Measurements from ENCODE around the gene IRGQ.
"Not testable (repeated sequence)": the region's sequence is repeated elsewhere in the genome, so short reads cannot be mapped to it uniquely, and the experiment has no call there.

The IRGQ gene

DNA sequence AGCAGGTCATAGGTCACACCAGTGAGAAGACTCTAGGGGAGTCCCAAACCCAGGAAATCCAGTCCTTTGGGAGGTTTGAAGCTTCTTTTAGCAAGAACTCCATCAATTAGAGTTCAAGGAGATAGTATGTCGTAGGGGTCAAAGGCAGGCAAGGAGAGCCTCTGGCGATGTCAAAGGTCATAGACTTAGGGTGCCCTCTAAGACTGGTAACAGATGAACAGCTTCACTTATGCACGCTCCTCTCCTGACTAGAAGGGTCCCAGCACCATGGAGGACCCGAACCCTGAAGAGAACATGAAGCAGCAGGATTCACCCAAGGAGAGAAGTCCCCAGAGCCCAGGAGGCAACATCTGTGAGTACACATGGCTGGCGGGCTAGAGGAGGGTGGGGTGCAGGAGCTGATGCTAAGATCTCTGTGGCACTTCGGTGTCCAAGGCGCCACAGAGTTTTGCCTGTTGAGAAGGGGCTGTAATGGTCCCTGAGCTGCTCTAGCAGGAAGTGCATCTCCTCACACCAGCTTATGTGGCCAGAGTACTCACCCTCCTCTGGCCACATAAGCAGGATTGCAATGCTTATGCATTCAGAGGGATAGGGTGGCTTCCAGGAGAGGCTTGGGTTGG, 1.0 kb upstream of the IRGQ start:
- DNase-seq = no peak

DNA sequence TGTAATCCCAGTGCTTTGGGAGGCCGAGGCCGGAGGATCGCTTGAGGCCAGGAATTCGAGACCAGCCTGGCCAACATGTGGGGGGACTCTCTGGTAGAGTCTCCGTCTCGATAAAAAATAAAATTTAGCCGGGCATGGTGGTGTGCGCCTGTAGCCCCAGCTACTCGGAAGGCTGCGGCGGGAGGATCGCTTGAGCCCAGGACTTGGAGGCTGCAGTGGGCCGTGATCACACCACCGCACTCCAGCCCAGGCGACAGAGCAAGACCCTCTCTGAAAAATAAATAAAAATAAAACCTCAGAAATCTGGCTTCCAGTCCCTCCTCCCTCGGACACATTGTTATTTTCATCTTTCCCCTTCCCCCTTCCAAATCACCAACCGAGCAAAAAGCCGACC, 332 bp downstream of the IRGQ start:
- DNase-seq = no peak

DNA sequence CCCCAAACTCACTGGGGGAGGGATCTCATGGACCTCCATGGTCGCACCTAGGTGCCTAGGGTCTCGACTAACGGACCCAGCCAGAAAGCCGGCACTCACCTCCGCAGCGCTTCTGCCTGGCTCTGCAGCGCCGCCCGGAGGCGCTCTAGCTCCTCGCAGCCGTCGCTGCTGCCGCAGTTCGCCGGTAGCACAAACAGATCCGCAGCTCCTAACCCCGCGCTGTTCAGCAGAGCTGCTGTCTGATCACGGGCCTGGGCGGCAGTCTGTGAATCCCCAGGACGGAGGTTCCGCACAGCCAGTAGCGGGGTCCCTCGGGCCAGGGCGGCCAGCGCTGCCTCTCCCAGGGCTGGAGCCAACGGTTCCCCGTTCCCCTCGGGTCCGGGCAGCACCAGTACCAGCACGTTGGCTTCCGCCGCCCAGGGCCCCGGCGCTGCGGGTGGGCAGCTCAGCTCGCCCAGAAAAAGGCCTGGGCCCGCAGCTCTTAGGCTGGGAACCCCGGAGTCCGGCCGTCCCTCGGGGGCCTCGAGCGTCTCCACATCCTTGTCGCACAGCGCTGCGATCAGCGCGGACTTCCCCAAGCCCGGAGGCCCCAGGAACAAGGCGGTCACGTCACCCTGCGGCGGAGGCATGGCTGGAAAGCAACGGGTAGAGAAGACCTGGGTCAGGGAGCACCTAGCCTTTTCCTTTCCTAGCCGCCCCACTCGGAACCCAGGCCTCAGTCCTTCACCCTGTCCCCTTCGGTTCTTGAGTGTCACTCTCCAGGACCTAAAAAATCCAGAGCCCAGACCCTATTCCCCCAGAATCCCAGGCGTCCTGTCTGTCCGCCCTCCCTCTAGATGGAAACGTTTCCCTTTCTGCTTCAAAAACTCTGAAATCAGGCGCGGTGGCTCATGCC, 977 bp downstream of the IRGQ start:
- peak; percentile 27 to 53 (median 44) for DNase-seq

DNA sequence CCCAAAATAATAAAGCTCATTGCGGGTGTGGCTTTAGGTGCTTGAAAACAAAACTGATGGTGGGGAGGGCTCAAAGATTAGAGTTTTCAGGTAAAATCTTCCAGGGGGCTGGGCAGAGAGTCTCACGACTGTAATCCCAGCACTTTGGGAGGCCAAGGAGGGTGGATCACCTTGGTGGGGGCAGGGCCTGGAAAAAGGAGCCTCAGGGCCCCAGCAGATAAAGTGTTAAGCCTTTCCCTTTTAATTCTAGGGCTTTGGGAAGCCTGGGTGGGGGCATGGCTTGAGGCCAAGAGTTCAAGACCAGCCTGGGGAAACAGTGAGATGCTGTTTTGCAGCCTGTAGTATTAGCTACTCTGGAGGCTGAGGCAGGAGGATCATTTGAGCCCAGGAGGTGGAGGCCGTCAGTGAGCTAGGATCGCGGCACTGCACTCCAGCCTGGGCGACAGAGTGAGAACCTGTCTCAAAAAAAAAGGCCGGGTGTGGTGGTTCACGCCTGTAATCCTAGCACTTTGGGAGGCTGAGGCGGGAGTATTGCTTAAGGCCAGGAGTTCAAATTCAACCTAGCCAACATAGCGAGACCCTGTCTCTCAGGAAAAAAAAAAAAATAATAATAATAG, 1.7 kb downstream of the IRGQ start:
- DNase-seq = no peak

DNA sequence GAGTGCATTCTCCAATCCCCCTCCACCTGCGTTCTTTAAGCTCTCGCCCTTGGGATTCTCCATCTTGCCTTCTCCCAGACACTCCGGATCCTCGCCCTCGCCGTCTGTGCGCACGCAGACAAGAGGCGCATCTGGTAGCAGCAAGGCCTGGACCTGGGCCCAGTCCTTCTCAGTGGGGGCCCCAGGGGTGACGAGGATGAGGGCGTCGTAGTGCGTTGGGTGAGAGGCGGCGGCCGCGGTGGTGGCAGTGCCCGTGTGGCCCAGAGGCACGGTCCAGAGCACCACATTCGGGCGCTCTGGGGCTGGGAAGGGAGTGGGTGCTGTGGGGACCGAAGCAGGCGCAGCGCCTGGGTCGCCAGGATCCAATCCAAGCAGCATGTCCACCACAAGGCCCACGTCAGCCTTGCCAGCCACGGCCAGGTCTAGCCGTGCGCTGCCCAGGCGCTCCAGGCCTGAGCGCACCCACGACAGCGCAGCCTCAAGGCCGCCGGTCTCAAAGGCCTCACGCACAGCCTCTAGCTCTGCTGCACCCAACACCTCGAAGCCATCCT, 3.1 kb downstream of the IRGQ start:
- no peak for DNase-seq

DNA sequence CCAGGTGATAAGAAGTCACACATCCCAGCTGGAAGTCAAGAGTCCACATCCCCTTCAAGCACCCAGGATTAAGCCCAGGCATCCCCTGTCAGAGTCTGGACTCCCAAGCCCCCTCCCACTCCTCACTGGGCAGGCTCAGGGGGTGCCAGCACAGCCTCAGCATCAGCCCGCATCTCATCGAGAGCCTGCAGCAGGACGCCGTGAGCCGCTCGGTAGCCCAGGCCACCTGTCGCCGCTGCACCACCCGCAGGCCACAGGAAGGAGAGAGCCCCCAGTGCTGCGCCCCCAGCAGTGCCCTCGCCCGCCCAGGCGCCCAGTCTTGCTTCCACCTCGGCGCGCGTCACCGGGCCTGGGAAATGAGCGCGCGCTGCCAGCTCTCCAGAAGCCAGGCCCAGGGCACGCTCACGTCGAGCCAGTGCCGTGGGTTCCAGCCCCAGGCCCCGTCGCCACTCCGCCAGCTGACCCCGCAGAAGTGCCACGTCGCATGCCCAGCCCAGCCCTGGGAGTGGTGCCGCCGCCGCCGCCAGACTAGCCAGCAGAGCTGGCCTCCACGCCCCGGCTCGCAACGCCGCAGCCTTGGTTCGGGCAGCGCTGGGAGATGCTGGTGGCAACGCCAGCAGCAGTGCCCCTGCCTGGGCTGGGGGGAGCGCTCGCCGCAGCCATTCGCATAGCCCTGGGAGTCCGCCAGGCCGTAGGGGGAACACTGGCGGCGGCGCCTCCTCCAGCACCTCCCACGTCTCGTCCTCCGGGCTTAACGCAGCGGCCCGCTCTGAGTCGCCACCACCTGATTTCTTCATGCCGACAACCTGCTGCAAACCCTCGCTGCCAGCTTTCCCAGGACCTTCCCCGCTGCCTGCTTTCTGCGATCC, 3.8 kb downstream of the IRGQ start:
- no peak for DNase-seq

DNA sequence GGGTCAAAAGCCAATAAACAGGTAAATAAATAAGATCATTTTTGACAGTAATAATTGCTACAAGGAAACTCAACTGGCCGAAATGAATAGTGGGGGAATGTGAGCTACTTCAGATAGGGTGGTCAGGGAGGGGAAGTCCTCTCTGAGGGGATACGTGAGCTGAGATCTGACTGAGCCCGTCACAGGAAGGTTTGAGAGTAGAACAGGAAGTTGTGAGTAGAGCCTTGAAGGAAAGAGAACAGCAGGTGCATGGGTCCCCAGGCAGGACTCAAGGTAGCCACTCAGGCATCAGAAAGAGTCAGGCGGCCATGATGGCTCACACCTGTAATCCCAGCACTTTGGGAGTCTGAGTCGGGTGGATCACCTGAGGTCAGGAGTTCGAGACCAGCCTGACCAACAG, 6.3 kb downstream of the IRGQ start:
- no peak for DNase-seq

DNA sequence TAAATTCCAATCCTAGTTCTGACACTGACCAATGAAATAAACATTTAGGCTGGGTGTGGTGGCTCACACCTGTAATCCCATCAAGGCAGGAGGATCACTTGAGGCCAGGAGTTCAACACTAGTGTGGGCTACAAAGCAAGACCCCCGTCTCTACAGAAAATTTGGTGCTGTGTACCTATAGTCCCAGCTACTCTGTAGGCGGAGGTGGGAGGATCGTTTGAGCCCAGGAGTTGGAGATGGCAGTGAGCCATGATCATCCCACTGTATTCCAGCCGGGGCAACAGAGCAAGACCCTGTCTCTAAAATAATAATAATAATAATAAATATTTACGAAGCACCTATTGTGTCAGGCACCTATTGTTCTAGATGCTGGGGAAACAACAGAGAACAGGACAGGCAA, 6.7 kb downstream of the IRGQ start:
- no peak for DNase-seq

DNA sequence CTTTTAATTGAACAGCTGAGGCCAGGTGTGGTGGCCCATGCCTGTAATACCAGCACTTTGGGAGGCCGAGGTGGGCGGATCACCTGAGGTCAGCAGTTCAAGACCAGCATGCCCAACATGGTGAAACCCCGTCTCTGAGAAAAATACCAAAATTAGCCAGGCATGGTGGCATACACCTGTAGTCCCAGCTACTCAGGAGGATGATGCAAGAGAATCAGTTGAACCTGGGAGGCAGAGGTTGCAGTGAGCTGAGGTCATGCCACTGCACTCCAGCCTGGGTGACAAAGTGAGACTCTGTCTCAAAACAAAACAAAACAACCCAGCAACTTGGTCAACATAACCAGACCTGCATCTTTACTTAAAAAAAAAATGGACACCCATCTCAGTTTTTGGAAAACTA, 8.9 kb downstream of the IRGQ start:
- not testable (repeated sequence) for DNase-seq

DNA sequence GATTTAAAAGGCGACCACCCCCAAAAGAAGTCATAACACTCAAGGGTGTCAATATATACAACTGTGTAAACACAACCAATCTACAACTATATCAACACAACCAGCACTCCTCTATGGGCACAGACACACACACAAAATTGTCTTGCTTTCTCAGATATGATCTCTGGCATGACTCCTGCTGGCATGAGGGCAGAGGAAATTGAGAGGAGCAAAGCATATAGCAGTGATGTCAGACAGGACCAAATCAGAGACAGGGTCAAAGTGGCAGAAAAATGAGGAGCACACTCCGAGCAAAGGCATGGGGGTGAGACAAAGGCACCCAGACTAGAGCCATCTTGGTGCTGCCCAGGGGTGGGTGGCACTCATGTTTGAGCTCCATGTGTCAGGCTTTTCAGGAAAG, 9.6 kb downstream of the IRGQ start:
- no peak for DNase-seq

DNA sequence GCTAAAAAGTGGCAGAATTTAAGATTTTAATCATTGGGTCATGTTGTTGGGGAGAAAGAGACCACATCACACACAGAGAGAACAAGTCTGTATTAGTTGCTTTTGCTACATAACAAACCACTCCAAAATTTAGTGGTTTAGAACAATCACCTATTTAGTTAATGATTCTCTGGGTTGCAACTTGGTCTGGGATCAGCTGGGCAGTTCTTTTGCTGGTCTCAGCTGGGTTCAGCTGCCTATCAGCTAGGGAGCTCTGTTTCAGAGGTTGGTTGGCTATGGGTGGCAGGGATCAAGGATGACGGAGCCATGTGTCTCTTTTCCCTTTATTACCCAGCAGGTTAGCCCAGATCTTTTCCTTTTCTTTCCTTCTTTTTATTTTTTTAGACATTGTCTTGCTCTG, 11.4 kb downstream of the IRGQ start:
- no peak for DNase-seq

DNA sequence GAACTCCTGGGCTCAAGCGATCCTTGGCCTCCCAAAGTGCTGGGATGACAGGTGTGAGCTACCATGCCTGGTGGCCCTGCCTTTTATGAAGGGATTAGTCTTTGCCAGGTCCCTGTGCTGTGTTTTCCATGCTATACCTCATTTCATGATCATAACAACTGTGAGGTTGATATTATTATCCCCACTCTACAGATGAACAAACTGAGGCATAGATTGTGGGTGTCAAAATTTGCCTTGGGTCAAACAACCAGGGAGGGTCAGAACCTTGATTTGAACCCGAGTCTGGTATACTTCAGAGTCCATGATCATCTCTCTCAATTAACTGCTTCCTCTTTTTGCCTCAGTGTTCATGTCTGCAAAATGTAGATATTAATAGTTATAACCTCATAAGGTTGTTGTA, 13.4 kb downstream of the IRGQ start:
- DNase-seq = no peak

DNA sequence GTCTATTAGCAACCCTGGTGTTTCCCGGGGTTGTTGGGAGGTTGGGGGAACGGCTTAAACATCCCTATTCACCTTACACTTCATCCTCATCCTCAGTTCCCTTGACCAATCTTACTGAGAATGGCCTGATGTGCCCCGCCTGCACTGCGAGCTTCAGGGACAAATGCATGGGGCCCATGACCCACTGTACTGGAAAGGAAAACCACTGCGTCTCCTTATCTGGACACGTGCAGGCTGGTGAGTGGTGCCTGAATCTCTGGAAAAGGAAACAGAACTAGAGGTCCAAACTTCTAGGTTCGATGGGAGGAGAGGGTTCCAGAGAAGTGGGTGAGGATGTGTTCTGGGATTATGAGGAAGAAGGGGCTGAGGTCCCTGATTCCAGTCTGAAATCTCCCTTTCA, 14.5 kb downstream of the IRGQ start:
- DNase-seq = no peak

DNA sequence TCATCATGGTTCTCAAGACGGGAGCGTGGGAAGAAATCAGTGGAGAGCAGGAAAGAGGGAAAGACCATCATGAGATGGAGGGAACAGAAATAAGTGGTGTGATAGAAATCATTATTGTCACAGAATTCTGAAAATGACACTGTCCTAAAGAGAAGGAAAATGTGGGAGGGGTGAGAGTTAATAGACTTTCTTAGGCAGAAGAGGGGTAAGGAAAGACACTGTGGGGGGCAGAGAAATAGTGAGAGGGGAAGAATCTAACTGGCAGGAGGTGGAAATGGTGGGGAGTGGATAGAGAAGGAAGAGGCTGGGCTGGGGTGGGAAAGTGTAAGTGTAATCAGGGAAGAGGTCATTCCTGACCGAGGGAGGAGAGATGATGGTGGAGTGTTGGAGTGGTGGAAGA, 17.1 kb downstream of the IRGQ start:
- no peak for DNase-seq

DNA sequence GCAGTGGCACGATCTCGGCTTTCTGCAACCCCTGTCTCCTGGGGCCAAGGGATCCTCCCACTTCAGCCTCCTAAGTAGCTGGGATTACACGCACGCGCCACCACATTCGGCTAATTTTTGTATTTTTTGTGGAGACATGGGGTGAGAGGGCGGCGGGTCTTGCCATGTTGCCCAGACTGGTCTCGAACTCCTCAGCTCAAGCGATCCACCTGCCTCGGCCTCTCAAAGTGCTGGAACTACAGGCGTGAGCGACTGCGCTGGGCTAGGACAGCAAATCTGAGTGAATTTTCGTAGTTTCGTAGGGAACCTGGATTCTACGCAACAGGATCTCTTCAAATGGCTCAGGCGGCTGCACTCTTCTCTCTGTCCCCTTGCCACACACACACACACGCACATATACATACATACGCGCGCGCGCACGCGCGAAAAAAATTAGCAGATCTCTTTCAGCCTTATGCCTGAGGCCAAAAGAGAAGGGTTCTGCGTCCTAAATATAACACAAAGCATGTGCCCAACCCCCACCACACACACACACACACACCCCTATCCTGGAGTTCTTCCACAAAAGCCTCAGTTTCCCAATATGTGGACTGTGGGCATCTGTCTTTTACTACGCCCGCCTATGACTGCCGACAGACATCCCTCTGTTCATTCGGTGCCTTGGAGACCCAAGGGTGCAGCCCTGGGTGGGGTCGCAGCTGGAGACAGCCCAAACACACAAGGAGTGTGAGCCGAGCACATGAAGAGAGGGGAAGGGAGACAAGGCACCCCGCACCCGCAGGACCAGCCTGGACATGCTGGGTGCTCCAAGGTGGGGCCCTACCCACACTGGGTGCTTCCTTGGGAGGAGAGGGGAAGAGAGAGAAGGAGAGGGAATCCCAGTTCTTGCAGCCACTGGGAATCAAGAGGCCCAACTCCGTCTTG, 19.7 kb downstream of the IRGQ start:
- DNase-seq = no peak

DNA sequence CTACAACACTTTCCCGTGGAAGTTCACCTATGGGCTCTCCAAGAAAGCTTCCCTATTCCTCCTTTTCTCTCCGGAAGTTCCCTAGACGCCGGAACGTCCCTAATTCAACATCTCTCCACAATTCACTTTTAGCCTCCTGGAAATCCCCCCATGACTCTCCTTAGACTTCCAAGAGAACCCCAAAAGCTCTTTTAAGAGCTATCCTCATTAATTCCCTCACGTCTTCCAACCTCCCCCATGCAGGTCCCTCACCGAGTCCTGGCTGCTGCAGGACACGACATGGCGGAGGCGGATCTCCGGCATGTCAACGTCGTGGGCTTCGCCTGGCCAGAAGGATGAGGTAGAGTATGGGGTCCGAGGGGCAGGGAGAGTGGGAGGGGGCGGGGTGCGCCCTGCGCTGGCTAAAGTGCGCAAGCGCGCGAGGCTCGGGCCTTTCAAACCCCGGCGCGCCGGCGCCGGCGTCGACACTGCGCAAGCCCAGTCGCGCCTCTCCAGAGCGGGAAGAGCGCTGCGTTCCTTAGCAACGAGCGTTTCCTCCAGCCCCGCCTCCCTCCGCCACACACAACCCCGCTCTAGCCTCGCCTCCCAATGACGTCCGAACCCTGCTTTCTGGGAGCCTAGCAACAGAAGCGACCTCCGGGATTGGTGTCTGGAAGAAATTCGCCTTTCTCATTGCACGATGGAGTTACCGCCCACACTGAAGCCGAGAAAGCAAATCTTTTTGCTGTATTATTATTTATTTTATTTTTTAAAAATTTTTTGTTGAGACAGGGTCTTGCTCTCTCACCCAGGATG, 20.6 kb downstream of the IRGQ start, which contains the start of the genes PINLYP and XRCC1:
TSS of gene PINLYP (plus strand) at position 646 of the 795 bp plus-strand sequence. CDS start 1,391 bp downstream, outside the sequence.
TSS of gene XRCC1 (minus strand) at position 372 of the 795 bp plus-strand sequence. CDS start at position 303, 69 bp downstream.
- peak; percentile 89 to 93 (median 91) for DNase-seq

DNA sequence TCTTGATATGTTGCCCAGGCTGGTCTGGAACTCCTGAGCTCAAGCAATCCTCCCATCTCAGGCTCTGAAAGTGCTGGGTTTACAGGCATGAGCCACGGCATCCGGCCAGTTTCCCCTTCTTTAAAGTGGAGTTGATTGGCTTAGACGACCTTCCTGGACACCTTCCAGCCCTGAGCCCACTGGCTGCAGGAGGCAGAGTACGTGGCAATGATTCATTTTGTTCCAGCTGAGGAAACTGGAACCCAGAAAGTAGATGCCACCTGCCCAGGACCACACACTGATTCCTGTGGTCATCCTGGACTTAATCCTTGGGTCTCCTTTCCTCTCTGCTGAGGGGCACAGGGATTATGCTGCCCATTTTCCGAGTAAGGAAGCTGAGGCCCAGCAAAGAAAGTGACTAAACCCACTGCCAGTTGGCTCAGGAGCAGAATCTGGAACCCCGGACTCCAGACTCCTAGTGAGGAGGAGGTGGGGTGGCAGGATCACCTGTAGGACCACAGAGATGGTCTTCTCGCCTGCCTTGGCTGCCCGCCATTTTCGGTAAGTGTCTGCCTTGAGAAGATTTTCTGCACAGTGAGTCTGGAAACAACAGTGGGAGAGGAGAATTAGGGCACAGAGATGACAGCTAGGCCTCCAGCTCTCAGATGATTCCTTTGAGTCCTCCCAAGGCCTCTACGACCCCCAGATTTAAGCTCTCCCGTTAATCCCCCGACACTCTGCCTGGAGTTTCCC, 21.3 kb downstream of the IRGQ start:
- no peak for DNase-seq

DNA sequence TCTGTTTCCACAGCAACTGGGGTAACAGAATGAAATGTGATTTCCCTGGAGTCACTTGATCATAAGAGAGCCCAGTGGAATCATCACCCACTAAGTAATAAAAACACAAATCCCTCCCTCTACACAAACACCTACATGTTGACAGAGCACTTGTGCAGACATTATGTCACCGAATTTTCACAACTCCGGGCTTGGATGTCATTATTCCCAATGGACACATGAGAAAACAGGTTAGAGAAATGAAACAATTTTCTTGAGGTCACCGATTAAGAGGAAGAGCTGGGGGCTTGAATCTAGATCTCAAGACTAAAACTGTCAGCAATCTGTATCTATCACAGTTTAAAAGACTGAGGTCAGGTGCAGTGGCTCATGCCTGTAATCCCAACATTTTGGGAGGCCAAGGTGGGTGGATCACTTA, 23.8 kb downstream of the IRGQ start:
- DNase-seq = no peak

DNA sequence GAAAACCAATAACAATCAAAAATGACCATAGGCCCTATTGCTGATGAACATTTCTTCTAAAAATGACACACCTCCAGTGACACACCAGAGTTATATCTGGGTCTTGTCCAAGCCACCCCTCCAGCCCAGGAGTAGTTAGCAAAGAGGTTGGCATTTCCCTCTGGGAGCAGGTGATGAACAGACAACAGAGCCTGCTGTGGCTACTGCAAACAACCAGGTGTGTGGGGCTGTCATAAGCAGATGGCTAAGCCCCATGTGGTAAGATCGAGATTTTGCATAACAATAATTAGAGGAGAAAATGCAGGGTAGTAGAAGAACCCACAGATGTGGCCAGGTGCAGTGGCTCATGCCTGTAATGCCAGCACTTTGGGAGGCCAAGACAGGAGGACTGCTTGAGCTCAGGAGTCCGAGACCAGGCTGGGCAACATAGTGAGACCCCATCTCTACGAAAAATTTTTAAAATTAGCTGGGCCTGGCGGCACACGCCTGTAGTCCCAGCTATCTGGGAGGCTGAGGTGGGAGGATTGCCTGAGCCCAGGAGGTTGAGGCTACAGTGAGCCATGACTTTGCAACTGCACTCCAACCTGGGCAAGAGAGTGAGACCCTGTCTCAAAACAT, 25.7 kb downstream of the IRGQ start:
- DNase-seq = no peak
